GM23338 (cell line): Measurements from ENCODE around the gene DDAH2. TPM values are rescaled to one million over a fixed set of nuclear protein-coding genes. Genes with fewer than 3 reads are reported as not detected.

Experiments
- ATAC-seq: fragments of 200-7000 bp; cut with Tn5 transposase; 3 replicates; pipeline ENCODE4 v1.9.1; 2020
- DNase-seq: peaks from one replicate; pipeline ENCODE4 v3.0.0-alpha.2; 2015; ENCODE audit warnings: low spot score
- H2AFZ ChIP-seq: fragments of 200-600 bp; sonication (generic); 2 replicates; pipeline ENCODE4 v1.8.0; 2016; ENCODE audit warnings: antibody characterized with exemption, mild to moderate bottlenecking, moderate library complexity
- H3F3A ChIP-seq: fragments of 200-600 bp; sonication (generic); replicated peaks from 2 replicates; pipeline ENCODE4 v1.8.0; 2017; ENCODE audit warnings: antibody characterized with exemption, mixed run types, low read depth
- H3K27ac ChIP-seq: fragments of 200-600 bp; sonication (generic); 2 replicates; pipeline ENCODE4 v1.6.1; 2016; ENCODE audit warnings: low read depth
- H3K27me3 ChIP-seq: fragments of 200-600 bp; sonication (generic); 2 replicates; pipeline ENCODE4 v1.8.0; 2016; ENCODE audit warnings: mild to moderate bottlenecking, mixed run types, moderate library complexity; ENCODE audit not compliant: insufficient read depth
- H3K36me3 ChIP-seq: fragments of 200-600 bp; sonication (generic); 2 replicates; pipeline ENCODE4 v1.8.0; 2016; ENCODE audit warnings: mild to moderate bottlenecking; ENCODE audit not compliant: insufficient read depth
- H3K4me1 ChIP-seq: fragments of 200-600 bp; sonication (generic); 2 replicates; pipeline ENCODE4 v1.8.0; 2016; ENCODE audit warnings: mild to moderate bottlenecking, moderate library complexity; ENCODE audit not compliant: insufficient read depth
- H3K4me2 ChIP-seq: fragments of 200-600 bp; sonication (generic); 2 replicates; pipeline ENCODE4 v1.7.1; 2017; ENCODE audit warnings: mixed run types
- H3K4me3 ChIP-seq: fragments of 200-600 bp; sonication (generic); 2 replicates; pipeline ENCODE4 v1.6.1; 2016; ENCODE audit warnings: mixed run types
- H3K79me2 ChIP-seq: fragments of 200-600 bp; sonication (generic); replicated peaks from 2 replicates; pipeline ENCODE4 v1.8.0; 2017; ENCODE audit warnings: mild to moderate bottlenecking; ENCODE audit not compliant: insufficient read depth
- H3K9me2 ChIP-seq: fragments of 200-600 bp; sonication (generic); 2 replicates; pipeline ENCODE4 v1.8.0; 2017; ENCODE audit not compliant: insufficient read depth
- H4K20me1 ChIP-seq: fragments of 200-600 bp; sonication (generic); replicated peaks from 2 replicates; pipeline ENCODE4 v1.8.0; 2017; ENCODE audit warnings: mild to moderate bottlenecking; ENCODE audit not compliant: insufficient read depth
- H3K27ac Mint-ChIP-seq: 2 replicates; pipeline ENCODE4 v1.8.0; 2020; ENCODE audit warnings: inconsistent platforms, mild to moderate bottlenecking, moderate library complexity, mixed read lengths
- H3K27me3 Mint-ChIP-seq: 3 replicates; pipeline ENCODE4 v1.8.0; 2022; ENCODE audit warnings: low read depth, mild to moderate bottlenecking, moderate library complexity, mixed read lengths, inconsistent platforms; ENCODE audit not compliant: insufficient read depth, poor library complexity
- H3K36me3 Mint-ChIP-seq: 3 replicates; pipeline ENCODE4 v1.8.0; 2021; ENCODE audit warnings: low read depth, mild to moderate bottlenecking, inconsistent platforms, moderate library complexity, mixed read lengths
- H3K4me1 Mint-ChIP-seq: 3 replicates; pipeline ENCODE4 v1.8.0; 2020; ENCODE audit warnings: mild to moderate bottlenecking, inconsistent platforms, mixed read lengths
- H3K4me3 Mint-ChIP-seq: 3 replicates; pipeline ENCODE4 v1.8.0; 2021; ENCODE audit warnings: moderate library complexity, mild to moderate bottlenecking, inconsistent platforms, mixed read lengths
- H3K9me3 Mint-ChIP-seq: 3 replicates; pipeline ENCODE4 v1.8.0; 2020; ENCODE audit warnings: moderate library complexity, mild to moderate bottlenecking, inconsistent platforms, mixed read lengths
- CREB1 ChIP-seq: fragments of 250-450 bp; sonication (Bioruptor Pico); IDR thresholded peaks from 2 replicates; pipeline ENCODE4 v1.5.0; 2020; ENCODE audit warnings: low read depth, mild to moderate bottlenecking, moderate library complexity
- NANOG ChIP-seq: IDR thresholded peaks from 2 replicates; pipeline ENCODE4 v1.6.1; 2016; ENCODE audit warnings: antibody characterized with exemption, borderline replicate concordance
- REST ChIP-seq: IDR thresholded peaks from one replicate; pipeline ENCODE4 v1.6.1; 2018; ENCODE audit warnings: antibody characterized with exemption; ENCODE audit not compliant: unreplicated experiment
- STAT1 ChIP-seq: IDR thresholded peaks from one replicate; pipeline ENCODE4 v1.6.1; 2016; ENCODE audit warnings: antibody characterized with exemption; ENCODE audit not compliant: unreplicated experiment
- ZNF331 ChIP-seq: fragments of 250-450 bp; sonication (Bioruptor Pico); IDR thresholded peaks from 2 replicates; pipeline ENCODE4 v1.5.0; 2020; ENCODE audit warnings: low read depth, mild to moderate bottlenecking, moderate library complexity
- polyA plus RNA-seq: library from polyadenylated mRNA; unstranded; fragments of >200 nt; fragmentation: Nextera tagmentation; extraction: Ambion mirVana; gene quantifications from 2 replicates; pipeline ENCODE4 v1.2.1, GENCODE V29; 2016
- total RNA-seq: library from RNA; depleted of rRNA; stranded (reverse); fragments of >200 nt; shearing (Covaris generic); gene quantifications from 2 replicates; pipeline ENCODE4 v1.2.3, GENCODE V29; 2014
- TF ChIP-seq, protein P1 (sequence below): IDR thresholded peaks from 2 replicates; pipeline ENCODE4 v1.6.1; 2016; ENCODE audit warnings: antibody characterized with exemption
- TF ChIP-seq, protein P2 (sequence below), 2 experiments: fragments of 200-600 bp in 1 of 2; sonication (generic) in 1 of 2; conservative IDR thresholded peaks; 2 replicates each; pipeline versions ENCODE4 v1.5.1 to v1.6.1; 2016 to 2017; ENCODE audit warnings: antibody characterized with exemption in 2 of 2, low read depth in 2 of 2, mild to moderate bottlenecking in 2 of 2, moderate library complexity in 1 of 2
- TF ChIP-seq, protein P3 (sequence below): fragments of 250-450 bp; sonication (Bioruptor Pico); IDR thresholded peaks from 2 replicates; pipeline ENCODE4 v1.5.0; 2020; ENCODE audit warnings: mild to moderate bottlenecking, moderate library complexity

Gene DDAH2
- total and polyA plus RNA-seq, 2 experiments from 2014 or later = 58.7 to 65.1 TPM

- no peak overlapping the region for H3K27ac ChIP-seq
- Mint-ChIP-seq H3K27me3 (peaks cover 19% of the 10 kb centered on the region), H3K36me3 (no peaks in the 10 kb centered on the region; the same call in 2 of the 3 replicates), H3K27ac (peak overlapping the region; percentile 10), H3K4me3 (no peak overlapping the region; the same call in 2 of the 3 replicates), H3K4me1 (peaks cover 39% of the 10 kb centered on the region), H3K9me3 (no peaks in the 10 kb centered on the region)
- H3K4me2 ChIP-seq = peak overlapping the region; percentile 19
- peak overlapping the region; percentile 72 for H2AFZ ChIP-seq
- no peaks in the 10 kb centered on the region for H4K20me1 ChIP-seq
- H3K36me3 ChIP-seq = no peaks in the 10 kb centered on the region
- ATAC-seq (peak; percentile 82), DNase-seq (peak; percentile 83)
- peaks cover 34% of the 10 kb centered on the region for H3K4me1 ChIP-seq
- TF ChIP-seq, protein P1, sequence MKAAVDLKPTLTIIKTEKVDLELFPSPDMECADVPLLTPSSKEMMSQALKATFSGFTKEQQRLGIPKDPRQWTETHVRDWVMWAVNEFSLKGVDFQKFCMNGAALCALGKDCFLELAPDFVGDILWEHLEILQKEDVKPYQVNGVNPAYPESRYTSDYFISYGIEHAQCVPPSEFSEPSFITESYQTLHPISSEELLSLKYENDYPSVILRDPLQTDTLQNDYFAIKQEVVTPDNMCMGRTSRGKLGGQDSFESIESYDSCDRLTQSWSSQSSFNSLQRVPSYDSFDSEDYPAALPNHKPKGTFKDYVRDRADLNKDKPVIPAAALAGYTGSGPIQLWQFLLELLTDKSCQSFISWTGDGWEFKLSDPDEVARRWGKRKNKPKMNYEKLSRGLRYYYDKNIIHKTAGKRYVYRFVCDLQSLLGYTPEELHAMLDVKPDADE = no peak
- TF ChIP-seq CREB1 (CRISPR knock-in tag) (peak; percentile 48), REST (no peak), NANOG (no peak), STAT1 (no peak), ZNF331 (CRISPR knock-in tag) (no peak)
- TF ChIP-seq, protein P2, sequence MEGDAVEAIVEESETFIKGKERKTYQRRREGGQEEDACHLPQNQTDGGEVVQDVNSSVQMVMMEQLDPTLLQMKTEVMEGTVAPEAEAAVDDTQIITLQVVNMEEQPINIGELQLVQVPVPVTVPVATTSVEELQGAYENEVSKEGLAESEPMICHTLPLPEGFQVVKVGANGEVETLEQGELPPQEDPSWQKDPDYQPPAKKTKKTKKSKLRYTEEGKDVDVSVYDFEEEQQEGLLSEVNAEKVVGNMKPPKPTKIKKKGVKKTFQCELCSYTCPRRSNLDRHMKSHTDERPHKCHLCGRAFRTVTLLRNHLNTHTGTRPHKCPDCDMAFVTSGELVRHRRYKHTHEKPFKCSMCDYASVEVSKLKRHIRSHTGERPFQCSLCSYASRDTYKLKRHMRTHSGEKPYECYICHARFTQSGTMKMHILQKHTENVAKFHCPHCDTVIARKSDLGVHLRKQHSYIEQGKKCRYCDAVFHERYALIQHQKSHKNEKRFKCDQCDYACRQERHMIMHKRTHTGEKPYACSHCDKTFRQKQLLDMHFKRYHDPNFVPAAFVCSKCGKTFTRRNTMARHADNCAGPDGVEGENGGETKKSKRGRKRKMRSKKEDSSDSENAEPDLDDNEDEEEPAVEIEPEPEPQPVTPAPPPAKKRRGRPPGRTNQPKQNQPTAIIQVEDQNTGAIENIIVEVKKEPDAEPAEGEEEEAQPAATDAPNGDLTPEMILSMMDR (conservative IDR thresholded peaks at IDR 0.05; ENCODE audit: low read depth in 2 of 2) = peak; percentile 64 to 67
- TF ChIP-seq, protein P3, sequence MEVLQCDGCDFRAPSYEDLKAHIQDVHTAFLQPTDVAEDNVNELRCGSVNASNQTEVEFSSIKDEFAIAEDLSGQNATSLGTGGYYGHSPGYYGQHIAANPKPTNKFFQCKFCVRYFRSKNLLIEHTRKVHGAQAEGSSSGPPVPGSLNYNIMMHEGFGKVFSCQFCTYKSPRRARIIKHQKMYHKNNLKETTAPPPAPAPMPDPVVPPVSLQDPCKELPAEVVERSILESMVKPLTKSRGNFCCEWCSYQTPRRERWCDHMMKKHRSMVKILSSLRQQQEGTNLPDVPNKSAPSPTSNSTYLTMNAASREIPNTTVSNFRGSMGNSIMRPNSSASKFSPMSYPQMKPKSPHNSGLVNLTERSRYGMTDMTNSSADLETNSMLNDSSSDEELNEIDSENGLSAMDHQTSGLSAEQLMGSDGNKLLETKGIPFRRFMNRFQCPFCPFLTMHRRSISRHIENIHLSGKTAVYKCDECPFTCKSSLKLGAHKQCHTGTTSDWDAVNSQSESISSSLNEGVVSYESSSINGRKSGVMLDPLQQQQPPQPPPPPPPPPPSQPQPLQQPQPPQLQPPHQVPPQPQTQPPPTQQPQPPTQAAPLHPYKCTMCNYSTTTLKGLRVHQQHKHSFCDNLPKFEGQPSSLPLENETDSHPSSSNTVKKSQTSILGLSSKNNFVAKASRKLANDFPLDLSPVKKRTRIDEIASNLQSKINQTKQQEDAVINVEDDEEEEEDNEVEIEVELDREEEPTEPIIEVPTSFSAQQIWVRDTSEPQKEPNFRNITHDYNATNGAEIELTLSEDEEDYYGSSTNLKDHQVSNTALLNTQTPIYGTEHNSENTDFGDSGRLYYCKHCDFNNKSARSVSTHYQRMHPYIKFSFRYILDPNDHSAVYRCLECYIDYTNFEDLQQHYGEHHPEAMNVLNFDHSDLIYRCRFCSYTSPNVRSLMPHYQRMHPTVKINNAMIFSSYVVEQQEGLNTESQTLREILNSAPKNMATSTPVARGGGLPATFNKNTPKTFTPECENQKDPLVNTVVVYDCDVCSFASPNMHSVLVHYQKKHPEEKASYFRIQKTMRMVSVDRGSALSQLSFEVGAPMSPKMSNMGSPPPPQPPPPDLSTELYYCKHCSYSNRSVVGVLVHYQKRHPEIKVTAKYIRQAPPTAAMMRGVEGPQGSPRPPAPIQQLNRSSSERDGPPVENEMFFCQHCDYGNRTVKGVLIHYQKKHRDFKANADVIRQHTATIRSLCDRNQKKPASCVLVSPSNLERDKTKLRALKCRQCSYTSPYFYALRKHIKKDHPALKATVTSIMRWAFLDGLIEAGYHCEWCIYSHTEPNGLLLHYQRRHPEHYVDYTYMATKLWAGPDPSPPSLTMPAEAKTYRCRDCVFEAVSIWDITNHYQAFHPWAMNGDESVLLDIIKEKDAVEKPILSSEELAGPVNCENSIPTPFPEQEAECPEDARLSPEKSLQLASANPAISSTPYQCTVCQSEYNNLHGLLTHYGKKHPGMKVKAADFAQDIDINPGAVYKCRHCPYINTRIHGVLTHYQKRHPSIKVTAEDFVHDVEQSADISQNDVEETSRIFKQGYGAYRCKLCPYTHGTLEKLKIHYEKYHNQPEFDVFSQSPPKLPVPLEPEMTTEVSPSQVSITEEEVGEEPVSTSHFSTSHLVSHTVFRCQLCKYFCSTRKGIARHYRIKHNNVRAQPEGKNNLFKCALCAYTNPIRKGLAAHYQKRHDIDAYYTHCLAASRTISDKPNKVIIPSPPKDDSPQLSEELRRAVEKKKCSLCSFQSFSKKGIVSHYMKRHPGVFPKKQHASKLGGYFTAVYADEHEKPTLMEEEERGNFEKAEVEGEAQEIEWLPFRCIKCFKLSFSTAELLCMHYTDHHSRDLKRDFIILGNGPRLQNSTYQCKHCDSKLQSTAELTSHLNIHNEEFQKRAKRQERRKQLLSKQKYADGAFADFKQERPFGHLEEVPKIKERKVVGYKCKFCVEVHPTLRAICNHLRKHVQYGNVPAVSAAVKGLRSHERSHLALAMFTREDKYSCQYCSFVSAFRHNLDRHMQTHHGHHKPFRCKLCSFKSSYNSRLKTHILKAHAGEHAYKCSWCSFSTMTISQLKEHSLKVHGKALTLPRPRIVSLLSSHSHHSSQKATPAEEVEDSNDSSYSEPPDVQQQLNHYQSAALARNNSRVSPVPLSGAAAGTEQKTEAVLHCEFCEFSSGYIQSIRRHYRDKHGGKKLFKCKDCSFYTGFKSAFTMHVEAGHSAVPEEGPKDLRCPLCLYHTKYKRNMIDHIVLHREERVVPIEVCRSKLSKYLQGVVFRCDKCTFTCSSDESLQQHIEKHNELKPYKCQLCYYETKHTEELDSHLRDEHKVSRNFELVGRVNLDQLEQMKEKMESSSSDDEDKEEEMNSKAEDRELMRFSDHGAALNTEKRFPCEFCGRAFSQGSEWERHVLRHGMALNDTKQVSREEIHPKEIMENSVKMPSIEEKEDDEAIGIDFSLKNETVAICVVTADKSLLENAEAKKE (CRISPR knock-in tag) = no peak
- H3F3A ChIP-seq = no peaks in the 10 kb centered on the region
- H3K27me3 ChIP-seq = no peaks in the 10 kb centered on the region
- H3K79me2 ChIP-seq = no peaks in the 10 kb centered on the region
- no peaks in the 10 kb centered on the region for H3K9me2 ChIP-seq
- no peak overlapping the region for H3K4me3 ChIP-seq
Observed at GRCh38 chr6:31717499-31718222, 11.4 kb downstream of the DDAH2 start.
